H1 (cell line): ENCODE data around the gene PCF11. TPM values are rescaled to one million over a fixed set of nuclear protein-coding genes. Genes with fewer than 3 reads are reported as not detected.

Experiments
- CTCF ChIA-PET: fragments of 300-600 bp; sonication (Branson Sonifier 250); formaldehyde crosslinking; loops from one replicate; lab custom pipeline; 2021; ENCODE audit not compliant: partially characterized antibody; lab: Charles Lee
- POLR2A ChIA-PET: fragments of 300-600 bp; sonication (Branson Sonifier 250); formaldehyde crosslinking; loops from one replicate; lab custom pipeline; 2021; ENCODE audit warnings: inconsistent platforms; ENCODE audit not compliant: partially characterized antibody; lab: Charles Lee
- DNase-seq, 2 experiments: peaks; one replicate each; pipeline versions ENCODE4 v3.0.0 to v3.0.0-alpha.2; 2010 to 2022; ENCODE audit warnings: low spot score in 2 of 2, low read depth in 1 of 2, mixed read lengths in 1 of 2
- FAIRE-seq: peaks from 2 replicates; lab custom pipeline; 2011; peaks lifted over from hg19 to GRCh38; lab: Jason Lieb, UNC
- H2AFZ ChIP-seq: 2 replicates; pipeline ENCODE4 v1.8.1; 2012; ENCODE audit warnings: low read length, inconsistent platforms
- H2AK5ac ChIP-seq: 2 replicates; pipeline ENCODE4 v1.6.1; 2013; ENCODE audit warnings: low read depth, low read length
- H2BK120ac ChIP-seq: replicated peaks from 2 replicates; pipeline ENCODE3; 2013; ENCODE audit warnings: low read depth, low read length, inconsistent platforms
- H2BK12ac ChIP-seq: 2 replicates; pipeline ENCODE4 v1.6.1; 2013; ENCODE audit warnings: low read depth, low read length
- H2BK15ac ChIP-seq: 2 replicates; pipeline ENCODE4 v1.6.1; 2013; ENCODE audit warnings: low read length
- H2BK20ac ChIP-seq: 2 replicates; pipeline ENCODE4 v1.6.1; 2013; ENCODE audit warnings: low read length
- H2BK5ac ChIP-seq: 2 replicates; pipeline ENCODE4 v1.6.1; 2013; ENCODE audit warnings: low read depth, low read length
- H3K14ac ChIP-seq: 2 replicates; pipeline ENCODE4 v1.6.1; 2013; ENCODE audit warnings: inconsistent platforms; ENCODE audit not compliant: insufficient read length
- H3K18ac ChIP-seq: 2 replicates; pipeline ENCODE4 v1.6.1; 2013; ENCODE audit warnings: low read length; ENCODE audit errors: extremely low read depth
- H3K23ac ChIP-seq: 2 replicates; pipeline ENCODE4 v1.6.1; 2013; ENCODE audit warnings: inconsistent platforms; ENCODE audit not compliant: insufficient read length
- H3K23me2 ChIP-seq: 2 replicates; pipeline ENCODE4 v1.6.1; 2013; ENCODE audit warnings: low read depth, low read length
- H3K27ac ChIP-seq: 2 replicates; pipeline ENCODE4 v1.6.1; 2011; ENCODE audit warnings: low read depth, low read length, inconsistent platforms
- H3K27me3 ChIP-seq, 4 experiments: replicated peaks in 1 of 4; 1 replicate in 1 of 4; 2 replicates in 3 of 4; pipeline versions ENCODE4 v1.6.1 to v1.8.1; 2011 to 2013; ENCODE audit warnings: low read length in 3 of 4, mild to moderate bottlenecking in 3 of 4, inconsistent platforms in 2 of 4, mixed read lengths in 2 of 4, moderate library complexity in 1 of 4; ENCODE audit not compliant: control insufficient read depth in 3 of 4, insufficient read depth in 3 of 4; ENCODE audit errors: extremely low read depth in 1 of 4
- H3K36me3 ChIP-seq, 4 experiments: 2 replicates each; pipeline versions ENCODE4 v1.6.1 to v1.8.1; 2011 to 2013; ENCODE audit warnings: mild to moderate bottlenecking in 4 of 4, low read length in 3 of 4, moderate library complexity in 2 of 4, control low read depth in 1 of 4, inconsistent platforms in 1 of 4; ENCODE audit not compliant: insufficient read depth in 4 of 4, control insufficient read depth in 2 of 4
- H3K4ac ChIP-seq: replicated peaks from 2 replicates; pipeline ENCODE3; 2013; ENCODE audit warnings: low read length, low read depth, mixed read lengths, inconsistent platforms; ENCODE audit not compliant: insufficient read length
- H3K4me1 ChIP-seq, 4 experiments: replicated peaks in 1 of 4; 1 replicate in 1 of 4; 2 replicates in 3 of 4; pipeline versions ENCODE4 v1.6.1 to v1.8.1; 2011 to 2013; ENCODE audit warnings: low read length in 3 of 4, inconsistent platforms in 2 of 4, mixed read lengths in 1 of 4; ENCODE audit not compliant: insufficient read depth in 4 of 4, control insufficient read depth in 3 of 4
- H3K4me2 ChIP-seq, 2 experiments: 2 replicates each; pipeline versions ENCODE4 v1.6.1 to v1.8.1; 2011 to 2013; ENCODE audit warnings: low read depth in 2 of 2, low read length in 2 of 2, control low read depth in 1 of 2, inconsistent platforms in 1 of 2, mild to moderate bottlenecking in 1 of 2; ENCODE audit not compliant: insufficient read depth in 1 of 2
- H3K4me3 ChIP-seq, 4 experiments: fragments of 200-600, 300-600 bp in 1 of 4; sonication (generic), shearing (Covaris generic), sonication (Bioruptor Twin) in 1 of 4; 2 replicates each; pipeline versions ENCODE4 v1.5.1 to v1.8.1; 2011 to 2016; ENCODE audit warnings: low read length in 4 of 4, low read depth in 3 of 4, control low read depth in 2 of 4, inconsistent platforms in 2 of 4, mild to moderate bottlenecking in 2 of 4, mixed read lengths in 1 of 4, moderate library complexity in 1 of 4; ENCODE audit not compliant: insufficient read depth in 2 of 4; ENCODE audit errors: extremely low read depth in 1 of 4
- H3K56ac ChIP-seq: replicated peaks from 2 replicates; pipeline ENCODE3; 2013; ENCODE audit warnings: low read depth, mild to moderate bottlenecking, mixed read lengths, low read length, inconsistent platforms; ENCODE audit not compliant: insufficient read length
- H3K79me1 ChIP-seq: 2 replicates; pipeline ENCODE4 v1.6.1; 2013; ENCODE audit warnings: low read depth, low read length, control low read depth
- H3K79me2 ChIP-seq, 2 experiments: 2 replicates each; pipeline versions ENCODE4 v1.6.1 to v1.8.1; 2012 to 2013; ENCODE audit warnings: low read length in 2 of 2, mild to moderate bottlenecking in 2 of 2, inconsistent platforms in 1 of 2; ENCODE audit not compliant: insufficient read depth in 2 of 2, control insufficient read depth in 1 of 2
- H3K9ac ChIP-seq, 4 experiments: replicated peaks in 1 of 4; 1 replicate in 1 of 4; 2 replicates in 3 of 4; pipeline versions ENCODE4 v1.6.1 to v1.8.1; 2011 to 2013; ENCODE audit warnings: low read depth in 3 of 4, low read length in 3 of 4, control low read depth in 2 of 4, mild to moderate bottlenecking in 2 of 4, moderate library complexity in 2 of 4, inconsistent platforms in 1 of 4; ENCODE audit errors: extremely low read depth in 1 of 4
- H3K9me3 ChIP-seq, 2 experiments: 2 replicates each; pipeline versions ENCODE4 v1.6.1 to v1.8.1; 2012 to 2013; ENCODE audit warnings: mild to moderate bottlenecking in 2 of 2, moderate library complexity in 2 of 2, control low read depth in 1 of 2, inconsistent platforms in 1 of 2, low read depth in 1 of 2, low read length in 1 of 2, mixed read lengths in 1 of 2; ENCODE audit not compliant: insufficient read depth in 2 of 2
- H4K20me1 ChIP-seq, 2 experiments: replicated peaks in 1 of 2; 2 replicates each; pipeline versions ENCODE3 to v1.8.1; 2011 to 2013; ENCODE audit warnings: inconsistent platforms in 2 of 2, low read length in 2 of 2, mild to moderate bottlenecking in 1 of 2; ENCODE audit not compliant: insufficient read depth in 2 of 2, control insufficient read depth in 1 of 2
- H4K5ac ChIP-seq: 2 replicates; pipeline ENCODE4 v1.6.1; 2013; ENCODE audit warnings: low read length, low read depth, mixed read lengths, inconsistent platforms; ENCODE audit not compliant: insufficient read length
- H4K8ac ChIP-seq: 2 replicates; pipeline ENCODE4 v1.8.0; 2013; ENCODE audit warnings: mild to moderate bottlenecking, moderate library complexity, low read length, inconsistent platforms; ENCODE audit not compliant: insufficient read depth; ENCODE audit errors: extremely low read depth
- H4K91ac ChIP-seq: replicated peaks from 2 replicates; pipeline ENCODE3; 2013; ENCODE audit warnings: low read length, mixed read lengths, inconsistent platforms; ENCODE audit not compliant: insufficient read length
- CTBP2 ChIP-seq: IDR thresholded peaks from 2 replicates; pipeline ENCODE4 v1.7.0; 2011; ENCODE audit warnings: borderline replicate concordance, mild to moderate bottlenecking, moderate library complexity, mixed read lengths, low read length; ENCODE audit not compliant: insufficient read depth, insufficient read length
- EP300 ChIP-seq, 2 experiments: IDR thresholded peaks; 1 replicate in 1 of 2; 2 replicates in 1 of 2; pipeline ENCODE4 v1.6.1; 2011 to 2012; ENCODE audit warnings: low read depth in 2 of 2, low read length in 2 of 2, mild to moderate bottlenecking in 2 of 2, borderline replicate concordance in 1 of 2, inconsistent platforms in 1 of 2, moderate library complexity in 1 of 2
- FOSL1 ChIP-seq: IDR thresholded peaks from 2 replicates; pipeline ENCODE4 v1.6.1; 2011; ENCODE audit warnings: mild to moderate bottlenecking, low read depth, low read length, moderate library complexity; ENCODE audit not compliant: insufficient read depth
- PHF8 ChIP-seq: fragments of 200-600 bp; sonication (generic); conservative IDR thresholded peaks from 2 replicates; pipeline ENCODE4 v1.7.1; 2012; ENCODE audit warnings: low read depth, mild to moderate bottlenecking, inconsistent platforms, low read length, moderate library complexity
- RAD21 ChIP-seq, 2 experiments: IDR thresholded peaks in 1 of 2; conservative IDR thresholded peaks in 1 of 2; 2 replicates each; pipeline ENCODE4 v1.6.1; 2011; ENCODE audit warnings: low read depth in 2 of 2, low read length in 2 of 2, improper control_type of control experiment in 1 of 2, inconsistent platforms in 1 of 2, mild to moderate bottlenecking in 1 of 2, moderate library complexity in 1 of 2
- SIRT6 ChIP-seq: IDR thresholded peaks from one replicate; pipeline ENCODE4 v1.7.1; 2012; ENCODE audit warnings: low read length, inconsistent platforms
- SUZ12 ChIP-seq: fragments of 200-600 bp; sonication (generic); IDR thresholded peaks from 2 replicates; pipeline ENCODE4 v1.6.1; 2012; ENCODE audit warnings: mild to moderate bottlenecking, inconsistent platforms, low read length, moderate library complexity, mixed read lengths
- polyA plus RNA-seq, 7 experiments: library from polyadenylated mRNA; depleted of rRNA in 3 of 7; stranded (reverse) in 5 of 7; unstranded in 2 of 7; fragments of >200 nt in 5 of 7; fragments of 200-250 nt in 2 of 7; gene quantifications; 1 replicate in 5 of 7; 2 replicates in 1 of 7; 4 replicates in 1 of 7; pipeline versions ENCODE4 v1.2.1 to v1.2.3, GENCODE V29; 2011 to 2013; ENCODE audit warnings: missing spikeins in 2 of 7, mixed read lengths in 2 of 7
- total RNA-seq: library from RNA; stranded (reverse); fragmentation: NEBNext Ultra II Directional; extraction: Animal tissue kit (Norgen Biotek cat#: 25700); gene quantifications from 2 replicates; pipeline ENCODE4 v1.2.1, GENCODE V29; 2021

PCF11 gene
- total and polyA plus RNA-seq, 2 of the 8 experiments (the other 6 are each of a cell fraction or from before 2014, with no cell fraction given): 25.1 to 47.7 TPM

DNA sequence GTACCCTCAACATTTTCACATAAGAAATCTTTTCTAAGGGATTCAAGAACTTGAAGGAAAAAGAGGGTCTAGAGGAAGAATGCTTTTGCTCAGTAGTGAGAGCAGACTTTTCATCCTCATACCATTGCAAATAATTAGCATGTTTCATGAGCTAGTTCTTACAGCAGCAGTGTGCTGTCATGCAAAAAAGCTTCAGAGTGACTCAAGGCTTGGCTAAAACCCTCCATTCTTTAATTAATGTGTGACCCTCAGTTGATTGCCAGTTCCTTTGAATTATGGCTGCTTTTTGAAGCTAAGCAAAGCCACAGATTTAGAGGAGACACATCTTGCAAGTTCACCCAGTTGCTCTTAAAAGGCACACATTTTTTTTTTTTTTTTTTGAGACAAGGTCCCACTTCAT lies 36.6 kb upstream of the PCF11 start:
- H3K4me3 ChIP-seq: no peak overlapping the region
- no peak overlapping the region for H2BK120ac ChIP-seq
- H3K4ac ChIP-seq: no peak overlapping the region
- no peaks in the 10 kb centered on the region for H3K23me2 ChIP-seq
- H3K27me3 ChIP-seq: no peaks in the 10 kb centered on the region
- H3K4me2 ChIP-seq: no peak overlapping the region
- no peaks in the 10 kb centered on the region for H4K20me1 ChIP-seq
- ChIA-PET CTCF (interaction anchor here (0.6 to 1.0 kb wide), 3 partner anchors 11 to 120 kb away, joined by 3 to 6 read pairs (median 4); no protein-coding TSS in a partner anchor), POLR2A (interaction anchor here (0.7 kb wide), 1 partner anchor 797 kb away, joined by 5 read pairs; no protein-coding TSS in a partner anchor)
- H3K56ac ChIP-seq: no peak overlapping the region
- no peak overlapping the region for H4K91ac ChIP-seq
- H3K18ac ChIP-seq: no peak overlapping the region
- H2BK15ac ChIP-seq: no peak overlapping the region
- H3K27ac ChIP-seq: no peak overlapping the region
- no peak overlapping the region for H2BK20ac ChIP-seq
- no peak for DNase-seq
- H3K79me1 ChIP-seq: no peaks in the 10 kb centered on the region
- H2AK5ac ChIP-seq: no peak overlapping the region
- H3K14ac ChIP-seq: no peak overlapping the region
- no peaks in the 10 kb centered on the region for H3K36me3 ChIP-seq
- H2BK12ac ChIP-seq: no peak overlapping the region
- H2AFZ ChIP-seq: no peak overlapping the region
- H2BK5ac ChIP-seq: no peak overlapping the region
- no peak overlapping the region for H4K8ac ChIP-seq
- TF ChIP-seq FOSL1: no peak
- no peak for TF ChIP-seq SUZ12
- TF ChIP-seq EP300 (IDR thresholded peaks at IDR 0.05; ENCODE audit: borderline replicate concordance in 1 of 2, low read depth in 2 of 2, low read length in 2 of 2): no peak
- no peak for TF ChIP-seq PHF8
- TF ChIP-seq RAD21 (IDR thresholded peaks at IDR 0.05 in 1 of 2, conservative IDR thresholded peaks at IDR 0.05 in 1 of 2; ENCODE audit: low read depth in 2 of 2, low read length in 2 of 2): no peak
- no peak for TF ChIP-seq SIRT6
- TF ChIP-seq CTBP2: no peak
- TF ChIP-seq, all 59 proteins: peak for 0
- Histone ChIP-seq H4K5ac (no peak overlapping the region), H3K9ac (no peak overlapping the region), H3K23ac (no peak overlapping the region), H3K9me3 (no peaks in the 10 kb centered on the region), H3K4me1 (no peaks in the 10 kb centered on the region), H3K79me2 (no peaks in the 10 kb centered on the region)
- no peak for FAIRE-seq
